Smooth muscle cell (in vitro differentiated cells): ENCODE results near the gene OVAAL. TPM values are rescaled to one million over a fixed set of nuclear protein-coding genes. Genes with fewer than 3 reads are reported as not detected.
A peak's percentile ranks its signal among the peaks of the same experiment; 100 is the strongest.

Experiments
- DNase-seq: peaks from one replicate; lab custom pipeline; 2025; ENCODE audit not compliant: unreplicated experiment; lab: John Stamatoyannopoulos, UW
- H2AFZ ChIP-seq: fragments of 200-600 bp; sonication (generic); 2 replicates; pipeline ENCODE4 v1.6.0; 2016; ENCODE audit warnings: antibody characterized with exemption, low read depth, mild to moderate bottlenecking
- H3F3A ChIP-seq: fragments of 200-600 bp; sonication (generic); 2 replicates; pipeline ENCODE4 v1.6.0; 2017; ENCODE audit warnings: antibody characterized with exemption, low read depth
- H3K27ac ChIP-seq: fragments of 200-600 bp; sonication (generic); 2 replicates; pipeline ENCODE4 v1.5.1; 2016; ENCODE audit warnings: low read depth, mild to moderate bottlenecking
- H3K27me3 ChIP-seq: fragments of 200-600 bp; sonication (generic); 2 replicates; pipeline ENCODE4 v1.6.1; 2016; ENCODE audit warnings: low read depth, mild to moderate bottlenecking
- H3K36me3 ChIP-seq: fragments of 200-600 bp; sonication (generic); 2 replicates; pipeline ENCODE4 v1.5.1; 2016; ENCODE audit warnings: low read depth
- H3K4me1 ChIP-seq: fragments of 200-600 bp; sonication (generic); 2 replicates; pipeline ENCODE4 v1.5.1; 2016; ENCODE audit warnings: low read depth
- H3K4me2 ChIP-seq: fragments of 200-600 bp; sonication (generic); 2 replicates; pipeline ENCODE4 v1.6.0; 2016; ENCODE audit warnings: mild to moderate bottlenecking
- H3K4me3 ChIP-seq: fragments of 200-600 bp; sonication (generic); 2 replicates; pipeline ENCODE4 v1.5.1; 2016; ENCODE audit warnings: mild to moderate bottlenecking
- H3K79me2 ChIP-seq: fragments of 200-600 bp; sonication (generic); 2 replicates; pipeline ENCODE4 v1.6.0; 2016; ENCODE audit warnings: low read depth, mild to moderate bottlenecking
- H3K9ac ChIP-seq: fragments of 200-600 bp; sonication (generic); 2 replicates; pipeline ENCODE4 v1.6.0; 2016; ENCODE audit warnings: low read depth
- H3K9me3 ChIP-seq: fragments of 200-600 bp; sonication (generic); replicated peaks from 2 replicates; pipeline ENCODE4 v1.5.1; 2016; ENCODE audit warnings: low read depth
- H4K20me1 ChIP-seq: fragments of 200-600 bp; sonication (generic); 2 replicates; pipeline ENCODE4 v1.6.0; 2016; ENCODE audit warnings: low read depth
- WGBS: methylation state at CpG from one replicate; pipeline ENCODE4 v1.1.7; 2016; ENCODE audit warnings: low lambda C conversion rate; 5-methylcytosine and 5-hydroxymethylcytosine counted together
- polyA plus RNA-seq: library from polyadenylated mRNA; unstranded; fragments of >200 nt; fragmentation: Nextera tagmentation; extraction: Ambion mirVana; gene quantifications from 2 replicates; pipeline ENCODE4 v1.2.1, GENCODE V29; 2016
- total RNA-seq: library from RNA; depleted of rRNA; stranded (reverse); fragments of >200 nt; gene quantifications from 2 replicates; pipeline ENCODE4 v1.2.3, GENCODE V29; 2014
- TF ChIP-seq, protein P1 (sequence below): fragments of 200-600 bp; sonication (generic); IDR thresholded peaks from 2 replicates; pipeline ENCODE4 v1.5.1; 2017; ENCODE audit warnings: borderline replicate concordance, mild to moderate bottlenecking, antibody characterized with exemption; ENCODE audit not compliant: insufficient read depth, poor library complexity, severe bottlenecking

Gene OVAAL
- total RNA-seq = not detected in 2 replicates
- polyA plus RNA-seq = not detected in 2 replicates

DNA sequence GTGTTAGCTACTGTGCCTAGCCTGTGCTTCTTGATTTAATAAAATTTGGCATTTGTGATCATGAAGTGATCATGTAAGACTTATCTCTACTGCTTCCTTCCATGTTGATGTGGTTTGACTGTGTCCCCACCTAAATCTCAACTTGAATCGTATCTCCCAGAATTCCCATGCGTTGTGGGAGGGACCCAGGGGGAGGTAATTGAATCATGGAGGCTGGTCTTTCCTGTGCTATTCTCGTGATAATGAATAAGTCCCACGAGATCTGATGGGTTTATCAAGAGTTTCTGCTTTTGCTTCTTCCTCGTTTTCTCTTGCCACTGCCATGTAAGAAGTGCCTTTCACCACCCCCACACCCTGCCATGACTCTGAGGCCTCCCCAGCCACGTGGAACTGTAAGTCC lies at the start of gene OVAAL:
Gene OVAAL (plus strand): TSS at position 301 of the 400 bp plus-strand sequence.
- Histone ChIP-seq H3K36me3 (no peaks in the 10 kb centered on the region), H3K27me3 (peaks cover 4% of the 10 kb centered on the region)

DNA sequence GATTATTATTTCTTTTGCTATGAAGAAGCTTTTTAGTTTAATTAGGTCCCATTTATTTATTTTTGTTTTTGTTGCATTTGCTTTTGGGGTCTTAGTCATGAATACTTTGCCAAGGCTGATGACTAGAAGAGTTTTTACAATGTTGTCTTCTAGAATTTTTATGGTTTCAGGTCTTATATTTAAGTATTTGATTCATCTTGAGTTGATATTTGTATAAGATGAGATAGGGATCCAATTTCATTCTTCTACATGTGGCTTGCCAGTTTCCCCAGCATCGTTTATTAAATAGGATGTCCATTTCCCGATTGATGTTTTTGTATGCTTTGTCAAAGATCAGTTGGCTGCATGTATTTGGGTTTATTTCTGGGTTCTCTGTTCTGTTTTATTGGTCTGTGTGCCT lies 47.9 kb upstream of the OVAAL start:
- H3K4me1 ChIP-seq = no peaks in the 10 kb centered on the region
- H3K9me3 ChIP-seq = no peaks in the 10 kb centered on the region
- no peaks in the 10 kb centered on the region for H3K36me3 ChIP-seq
- H3K79me2 ChIP-seq = no peaks in the 10 kb centered on the region
- 97% methylated on average over 2 of the region's 2 CpGs for WGBS
- H4K20me1 ChIP-seq = no peaks in the 10 kb centered on the region
- H3K27me3 ChIP-seq = no peaks in the 10 kb centered on the region
- no peak overlapping the region for H3K4me3 ChIP-seq
- no peaks in the 10 kb centered on the region for H3F3A ChIP-seq
- H3K4me2 ChIP-seq = no peak overlapping the region
- TF ChIP-seq, protein P1, sequence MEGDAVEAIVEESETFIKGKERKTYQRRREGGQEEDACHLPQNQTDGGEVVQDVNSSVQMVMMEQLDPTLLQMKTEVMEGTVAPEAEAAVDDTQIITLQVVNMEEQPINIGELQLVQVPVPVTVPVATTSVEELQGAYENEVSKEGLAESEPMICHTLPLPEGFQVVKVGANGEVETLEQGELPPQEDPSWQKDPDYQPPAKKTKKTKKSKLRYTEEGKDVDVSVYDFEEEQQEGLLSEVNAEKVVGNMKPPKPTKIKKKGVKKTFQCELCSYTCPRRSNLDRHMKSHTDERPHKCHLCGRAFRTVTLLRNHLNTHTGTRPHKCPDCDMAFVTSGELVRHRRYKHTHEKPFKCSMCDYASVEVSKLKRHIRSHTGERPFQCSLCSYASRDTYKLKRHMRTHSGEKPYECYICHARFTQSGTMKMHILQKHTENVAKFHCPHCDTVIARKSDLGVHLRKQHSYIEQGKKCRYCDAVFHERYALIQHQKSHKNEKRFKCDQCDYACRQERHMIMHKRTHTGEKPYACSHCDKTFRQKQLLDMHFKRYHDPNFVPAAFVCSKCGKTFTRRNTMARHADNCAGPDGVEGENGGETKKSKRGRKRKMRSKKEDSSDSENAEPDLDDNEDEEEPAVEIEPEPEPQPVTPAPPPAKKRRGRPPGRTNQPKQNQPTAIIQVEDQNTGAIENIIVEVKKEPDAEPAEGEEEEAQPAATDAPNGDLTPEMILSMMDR = no peak
- no peak overlapping the region for H3K27ac ChIP-seq
- H2AFZ ChIP-seq = no peak overlapping the region
- H3K9ac ChIP-seq = no peak overlapping the region
- no peak for DNase-seq

More for the DNA sequence above, at the start of gene OVAAL:
- no peak within 1 kb of the TSS for H3K27ac ChIP-seq
- no peaks in the 10 kb centered on the region for H3K4me1 ChIP-seq
- no peaks in the 10 kb centered on the region for H3K9me3 ChIP-seq
- no peaks in the 10 kb centered on the region for H3F3A ChIP-seq
- H3K4me3 ChIP-seq = no peak within 1 kb of the TSS
- no peak within 1 kb of the TSS for H3K4me2 ChIP-seq
- H4K20me1 ChIP-seq = no peaks in the 10 kb centered on the region
- TF ChIP-seq, protein P1 = no peak
- DNase-seq = no peak
- no peak within 1 kb of the TSS for H2AFZ ChIP-seq
- H3K79me2 ChIP-seq = no peaks in the 10 kb centered on the region
- no peak within 1 kb of the TSS for H3K9ac ChIP-seq
- 97% methylated on average over 6 of the region's 6 CpGs for WGBS

- 91% methylated on average over 6 of the region's 6 CpGs for WGBS
- Histone ChIP-seq H3K36me3 (no peaks in the 10 kb centered on the region), H2AFZ (no peak overlapping the region), H3K9ac (no peak overlapping the region), H3K27me3 (no peaks in the 10 kb centered on the region), H3K4me3 (no peak overlapping the region), H3K9me3 (no peaks in the 10 kb centered on the region), H3F3A (no peaks in the 10 kb centered on the region), H3K4me1 (peaks cover 8% of the 10 kb centered on the region), H4K20me1 (no peaks in the 10 kb centered on the region), H3K4me2 (no peak overlapping the region), H3K27ac (no peak overlapping the region), H3K79me2 (no peaks in the 10 kb centered on the region)
- no peak for DNase-seq
- TF ChIP-seq, protein P1 = no peak
These were observed 45.2 kb upstream of the OVAAL start for GRCh38 chr1:180513531-180513930.

GRCh38 chr1:180515364-180515763 lies 43.4 kb upstream of the OVAAL start:
- no peak for DNase-seq
- Histone ChIP-seq H3K27me3 (no peaks in the 10 kb centered on the region), H3K79me2 (no peaks in the 10 kb centered on the region), H3K4me1 (peaks cover 8% of the 10 kb centered on the region), H3K36me3 (no peaks in the 10 kb centered on the region), H4K20me1 (no peaks in the 10 kb centered on the region), H3K9ac (no peak overlapping the region), H3K27ac (no peak overlapping the region), H3K9me3 (no peaks in the 10 kb centered on the region), H2AFZ (peak overlapping the region; percentile 82), H3K4me2 (no peak overlapping the region), H3K4me3 (no peak overlapping the region), H3F3A (no peaks in the 10 kb centered on the region)
- TF ChIP-seq, protein P1 = no peak
- 20% methylated on average over 3 of the region's 3 CpGs for WGBS
